AML-193 (cell line): Measurements from ENCODE around the gene TFAP2B.

Source experiments
- DNase-seq, 2 experiments: peaks; one replicate each; lab custom pipeline; 2025; lab: John Stamatoyannopoulos, UW

Gene TFAP2B

GRCh38 chr6:50818673-50819072, at the start of gene TFAP2B:
TSS of gene TFAP2B (plus strand) at chr6:50818871. CDS start at chr6:50818892, 21 bp downstream.
- DNase-seq = no peak

- no peak for DNase-seq
Measured at GRCh38 chr6:50778696-50779095, 40.0 kb upstream of the TFAP2B start.

GRCh38 chr6:50780382-50780781, 38.3 kb upstream of the TFAP2B start:
- DNase-seq = no peak

GRCh38 chr6:50785921-50786320, 32.8 kb upstream of the TFAP2B start:
- DNase-seq = no peak

GRCh38 chr6:50791900-50792508, 26.7 kb upstream of the TFAP2B start:
- peak; percentile 49 to 55 for DNase-seq

- DNase-seq = no peak
Measured at GRCh38 chr6:50792771-50793170, 25.9 kb upstream of the TFAP2B start.

GRCh38 chr6:50795574-50795973, 23.1 kb upstream of the TFAP2B start:
- no peak for DNase-seq

- no peak for DNase-seq
Measured at GRCh38 chr6:50804283-50804682, 14.4 kb upstream of the TFAP2B start.

GRCh38 chr6:50807035-50807434, 11.6 kb upstream of the TFAP2B start:
- DNase-seq = no peak

- DNase-seq = peak; percentile 30 to 31
Measured at GRCh38 chr6:50815436-50816114, 3.1 kb upstream of the TFAP2B start.

GRCh38 chr6:50816115-50816675, 2.5 kb upstream of the TFAP2B start:
- DNase-seq = peak; percentile 53 to 64

- no peak for DNase-seq
Measured at GRCh38 chr6:50816947-50817645, 1.6 kb upstream of the TFAP2B start.

- DNase-seq = no peak
Measured at GRCh38 chr6:50817646-50817950, 1.1 kb upstream of the TFAP2B start.

GRCh38 chr6:50818020-50818419, 651 bp upstream of the TFAP2B start:
- no peak for DNase-seq

GRCh38 chr6:50819466-50819903, 814 bp downstream of the TFAP2B start:
- DNase-seq = no peak

GRCh38 chr6:50819904-50820868, 1.5 kb downstream of the TFAP2B start:
- DNase-seq = no peak

GRCh38 chr6:50820869-50821264, 2.2 kb downstream of the TFAP2B start:
- no peak for DNase-seq

GRCh38 chr6:50821441-50822077, 2.9 kb downstream of the TFAP2B start:
- DNase-seq = no peak

GRCh38 chr6:50822078-50822476, 3.4 kb downstream of the TFAP2B start:
- DNase-seq = no peak

- DNase-seq = no peak
Measured at GRCh38 chr6:50823094-50823920, 4.6 kb downstream of the TFAP2B start.
